ENCODE measurements around the gene RANGAP1. TPM values are rescaled to one million over a fixed set of nuclear protein-coding genes. Genes with fewer than 3 reads are reported as not detected.

The RANGAP1 gene
- total and polyA plus RNA-seq, 2 of the 13 experiments (the other 11 are each of a cell fraction or from before 2014, with no cell fraction given): 51.8 to 83.9 TPM

GRCh38 chr22:41308544-41308947 lies 22.6 kb upstream of the RANGAP1 start (continued):
- TF ChIP-seq CEBPB (IDR thresholded peaks at IDR 0.05; ENCODE audit: borderline replicate concordance, low read depth, low read length): peak; percentile 96
- TF ChIP-seq XRCC5 (optimal IDR thresholded peaks at IDR 0.05; ENCODE audit: low read length): peak; percentile 43
- TF ChIP-seq ZNF766 (CRISPR knock-in tag; IDR thresholded peaks at IDR 0.05; ENCODE audit: borderline replicate concordance): peak; percentile 96
- no peak for TF ChIP-seq FOXJ3 (CRISPR knock-in tag; IDR thresholded peaks at IDR 0.05; ENCODE audit: borderline replicate concordance)
- no peak for TF ChIP-seq CREB3 (CRISPR knock-in tag; IDR thresholded peaks at IDR 0.05)
- TF ChIP-seq GABPA (IDR thresholded peaks at IDR 0.05; ENCODE audit: low read depth, low read length): no peak
- peak; percentile 19; the same call in 1 of the 2 replicates for TF ChIP-seq GABPA (CRISPR knock-in tag; IDR thresholded peaks at IDR 0.05; ENCODE audit: low read depth)
- no peak for TF ChIP-seq ZNF703 (CRISPR knock-in tag; IDR thresholded peaks at IDR 0.05; ENCODE audit: borderline replicate concordance)
- TF ChIP-seq REXO4 (CRISPR knock-in tag; IDR thresholded peaks at IDR 0.05; ENCODE audit: borderline replicate concordance): no peak
- TF ChIP-seq CENPBD1 (CRISPR knock-in tag; IDR thresholded peaks at IDR 0.05; ENCODE audit: borderline replicate concordance, low read depth): no peak
- TF ChIP-seq GATAD2A (CRISPR knock-in tag; IDR thresholded peaks at IDR 0.05): peak; percentile 90
- peak; percentile 95 for TF ChIP-seq MEIS2 (CRISPR knock-in tag; IDR thresholded peaks at IDR 0.05)
- peak; percentile 83; the same call in 1 of the 2 replicates for TF ChIP-seq ZNF441 (CRISPR knock-in tag; IDR thresholded peaks at IDR 0.05; ENCODE audit: borderline replicate concordance)
- TF ChIP-seq ZBED4 (CRISPR knock-in tag; IDR thresholded peaks at IDR 0.05; ENCODE audit: borderline replicate concordance): no peak; the same call in 1 of the 2 replicates
- peak; percentile 60; the same call in 1 of the 2 replicates for TF ChIP-seq ELF3 (CRISPR knock-in tag; IDR thresholded peaks at IDR 0.05)
- TF ChIP-seq POGK (CRISPR knock-in tag; conservative IDR thresholded peaks at IDR 0.05): peak; percentile 62
- no peak for TF ChIP-seq FOXP1 (IDR thresholded peaks at IDR 0.05)
- peak; percentile 16; the same call in 1 of the 2 replicates for TF ChIP-seq FOXP1 (CRISPR knock-in tag; IDR thresholded peaks at IDR 0.05)
- TF ChIP-seq ZSCAN9 (CRISPR knock-in tag; IDR thresholded peaks at IDR 0.05; ENCODE audit: borderline replicate concordance): peak; percentile 86
- 0 out of 2 replicates have a peak, but pooled peaks have one; percentile 20 for TF ChIP-seq DRAP1 (CRISPR knock-in tag; IDR thresholded peaks at IDR 0.05)
- peak; percentile 24; the same call in 1 of the 2 replicates for TF ChIP-seq ZNF710 (CRISPR knock-in tag; IDR thresholded peaks at IDR 0.05; ENCODE audit: borderline replicate concordance)
